Upper lobe of right lung (tissue), 1 donor: ENCODE results near the gene SYNGR3. TPM values are rescaled to one million over a fixed set of nuclear protein-coding genes. Genes with fewer than 3 reads are reported as not detected.

Experiments
- ATAC-seq: fragments of 200-7000 bp; cut with Tn5 transposase; one replicate; pipeline ENCODE4 v1.9.1; 2020; ENCODE audit warnings: mild to moderate bottlenecking, moderate library complexity
- DNase-seq: peaks from one replicate; pipeline ENCODE4 v3.0.0-alpha.2; 2020
- H3K27ac ChIP-seq: fragments of 200-600 bp; one replicate; pipeline ENCODE4 v1.8.0; 2022
- H3K27me3 ChIP-seq: fragments of 200-600 bp; one replicate; pipeline ENCODE4 v1.8.0; 2022; ENCODE audit warnings: mild to moderate bottlenecking
- H3K36me3 ChIP-seq: fragments of 200-600 bp; one replicate; pipeline ENCODE4 v1.8.0; 2022
- H3K4me1 ChIP-seq: fragments of 200-600 bp; one replicate; pipeline ENCODE4 v1.8.0; 2022
- H3K4me3 ChIP-seq: fragments of 200-600 bp; one replicate; pipeline ENCODE4 v1.8.0; 2022; ENCODE audit warnings: mild to moderate bottlenecking
- H3K9me3 ChIP-seq: fragments of 200-600 bp; one replicate; pipeline ENCODE4 v1.8.0; 2022
- intact Hi-C: fragments of 100-400 bp; cut with DNase I; formaldehyde crosslinking; loops from one replicate; pipeline ENCODE4 v1.11.0; 2022
- total RNA-seq: library from RNA; stranded (reverse); fragmentation: NEBNext Ultra II Directional; extraction: Animal tissue kit (Norgen Biotek cat#: 25700); gene quantifications from one replicate; pipeline ENCODE4 v1.2.1, GENCODE V29; 2021
- TF ChIP-seq, protein P1 (sequence below): fragments of 200-600 bp; IDR thresholded peaks from one replicate; pipeline ENCODE4 v1.8.0; 2022; ENCODE audit warnings: antibody characterized with exemption
- donor health status: DM: no; HTN: yes; CAD: no; lungs with severe emphysema.

The SYNGR3 gene
- total RNA-seq, 1 donor from 2014 or later = 0.61 TPM

- no peaks in the 10 kb centered on the region for H3K27me3 ChIP-seq
These were observed 17.8 kb upstream of the SYNGR3 start, which contains the start of gene TBL3 for GRCh38 chr16:1971796-1972489. Gene TBL3, plus strand, starts transcription at chr16:1972053. Its CDS starts 112 bp downstream, at chr16:1972165.

DNA sequence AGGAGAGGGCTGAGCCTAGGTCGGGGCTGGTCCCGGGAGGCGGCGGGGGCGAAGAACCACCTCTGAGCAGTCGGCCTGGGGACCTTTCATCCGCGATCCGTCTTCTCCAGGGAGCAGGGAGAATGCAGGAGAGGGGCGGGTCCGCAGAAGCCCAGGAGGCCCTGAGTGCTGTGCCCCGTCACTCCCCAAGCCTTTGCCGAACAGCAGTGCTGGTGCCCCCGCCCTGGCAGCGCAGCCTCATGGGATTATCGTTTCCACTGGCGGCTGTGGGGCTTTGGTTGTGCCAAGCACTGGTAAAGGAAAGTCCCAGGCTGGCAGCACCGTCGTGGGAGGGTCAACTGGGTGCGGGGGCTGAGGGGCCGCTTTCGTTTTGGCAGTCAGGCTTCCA, 17.3 kb upstream of the SYNGR3 start:
- TF ChIP-seq, protein P1, sequence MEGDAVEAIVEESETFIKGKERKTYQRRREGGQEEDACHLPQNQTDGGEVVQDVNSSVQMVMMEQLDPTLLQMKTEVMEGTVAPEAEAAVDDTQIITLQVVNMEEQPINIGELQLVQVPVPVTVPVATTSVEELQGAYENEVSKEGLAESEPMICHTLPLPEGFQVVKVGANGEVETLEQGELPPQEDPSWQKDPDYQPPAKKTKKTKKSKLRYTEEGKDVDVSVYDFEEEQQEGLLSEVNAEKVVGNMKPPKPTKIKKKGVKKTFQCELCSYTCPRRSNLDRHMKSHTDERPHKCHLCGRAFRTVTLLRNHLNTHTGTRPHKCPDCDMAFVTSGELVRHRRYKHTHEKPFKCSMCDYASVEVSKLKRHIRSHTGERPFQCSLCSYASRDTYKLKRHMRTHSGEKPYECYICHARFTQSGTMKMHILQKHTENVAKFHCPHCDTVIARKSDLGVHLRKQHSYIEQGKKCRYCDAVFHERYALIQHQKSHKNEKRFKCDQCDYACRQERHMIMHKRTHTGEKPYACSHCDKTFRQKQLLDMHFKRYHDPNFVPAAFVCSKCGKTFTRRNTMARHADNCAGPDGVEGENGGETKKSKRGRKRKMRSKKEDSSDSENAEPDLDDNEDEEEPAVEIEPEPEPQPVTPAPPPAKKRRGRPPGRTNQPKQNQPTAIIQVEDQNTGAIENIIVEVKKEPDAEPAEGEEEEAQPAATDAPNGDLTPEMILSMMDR = no peak
- Histone ChIP-seq H3K36me3 (peaks cover 35% of the 10 kb centered on the region), H3K4me3 (peak overlapping the region; percentile 99), H3K9me3 (no peaks in the 10 kb centered on the region), H3K27me3 (no peaks in the 10 kb centered on the region), H3K4me1 (peaks cover 16% of the 10 kb centered on the region), H3K27ac (peak overlapping the region; percentile 91)
- intact Hi-C loops = no loop called here
- DNase-seq (peak; percentile 70), ATAC-seq (peak; percentile 4)

More at GRCh38 chr16:1971796-1972489, 17.8 kb upstream of the SYNGR3 start, which contains the start of gene TBL3:
- ATAC-seq = peak; percentile 95
- peak; percentile 97 for DNase-seq
- TF ChIP-seq, protein P1 = no peak
- no peaks in the 10 kb centered on the region for H3K9me3 ChIP-seq
- intact Hi-C loops = no loop called here
- H3K27ac ChIP-seq = peak within 1 kb of the TSS; percentile 91
- peak within 1 kb of the TSS; percentile 99 for H3K4me3 ChIP-seq
- H3K36me3 ChIP-seq = peaks cover 30% of the 10 kb centered on the region
- peaks cover 16% of the 10 kb centered on the region for H3K4me1 ChIP-seq

GRCh38 chr16:1973461-1974156, 16.2 kb upstream of the SYNGR3 start:
- TF ChIP-seq, protein P1 = no peak
- H3K27ac ChIP-seq = no peak overlapping the region
- intact Hi-C loops = no loop called here
- no peak for DNase-seq
- peaks cover 16% of the 10 kb centered on the region for H3K4me1 ChIP-seq
- H3K36me3 ChIP-seq = peaks cover 45% of the 10 kb centered on the region
- peaks cover 9% of the 10 kb centered on the region for H3K27me3 ChIP-seq
- no peaks in the 10 kb centered on the region for H3K9me3 ChIP-seq
- ATAC-seq = no peak
- no peak overlapping the region for H3K4me3 ChIP-seq

DNA sequence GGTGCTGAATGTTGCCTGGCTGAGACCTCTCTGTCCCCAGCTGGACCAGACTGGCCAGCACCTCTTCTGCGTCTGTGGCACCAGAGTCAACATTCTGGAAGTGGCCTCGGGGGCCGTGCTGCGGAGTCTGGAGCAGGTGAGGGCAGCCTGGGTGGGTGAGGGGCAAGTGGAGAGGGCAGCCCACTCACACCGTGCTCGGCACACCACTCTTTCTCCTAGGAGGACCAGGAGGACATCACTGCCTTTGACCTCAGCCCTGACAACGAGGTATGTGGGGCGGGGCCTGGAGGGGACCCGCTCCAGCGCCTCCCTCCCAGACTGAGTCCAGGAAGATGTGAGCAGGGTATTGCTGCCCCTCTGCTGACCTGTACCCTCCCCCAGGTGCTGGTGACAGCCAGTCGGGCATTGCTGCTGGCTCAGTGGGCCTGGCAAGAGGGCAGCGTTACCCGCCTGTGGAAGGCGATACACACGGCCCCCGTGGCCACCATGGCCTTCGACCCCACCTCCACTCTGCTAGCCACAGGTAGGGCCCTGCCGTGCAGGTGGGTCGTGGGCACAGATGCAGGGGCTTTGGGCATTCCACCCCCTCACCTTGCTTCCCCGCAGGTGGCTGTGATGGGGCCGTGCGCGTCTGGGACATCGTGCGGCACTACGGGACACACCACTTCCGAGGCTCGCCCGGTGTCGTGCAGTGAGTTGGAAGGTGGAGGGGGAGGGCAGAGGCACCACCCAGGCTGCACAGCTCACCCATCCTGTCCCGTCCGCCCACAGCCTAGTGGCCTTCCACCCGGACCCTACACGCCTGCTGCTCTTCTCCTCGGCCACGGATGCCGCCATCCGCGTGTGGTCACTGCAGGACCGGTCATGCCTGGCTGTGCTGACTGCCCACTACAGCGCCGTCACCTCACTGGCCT, 15.4 kb upstream of the SYNGR3 start:
- intact Hi-C loops = no loop called here
- ATAC-seq = no peak
- TF ChIP-seq, protein P1 = no peak
- Histone ChIP-seq H3K4me1 (peaks cover 16% of the 10 kb centered on the region), H3K27ac (no peak overlapping the region), H3K4me3 (no peak overlapping the region), H3K27me3 (peaks cover 17% of the 10 kb centered on the region), H3K9me3 (no peaks in the 10 kb centered on the region), H3K36me3 (peaks cover 45% of the 10 kb centered on the region)
- no peak for DNase-seq

DNA sequence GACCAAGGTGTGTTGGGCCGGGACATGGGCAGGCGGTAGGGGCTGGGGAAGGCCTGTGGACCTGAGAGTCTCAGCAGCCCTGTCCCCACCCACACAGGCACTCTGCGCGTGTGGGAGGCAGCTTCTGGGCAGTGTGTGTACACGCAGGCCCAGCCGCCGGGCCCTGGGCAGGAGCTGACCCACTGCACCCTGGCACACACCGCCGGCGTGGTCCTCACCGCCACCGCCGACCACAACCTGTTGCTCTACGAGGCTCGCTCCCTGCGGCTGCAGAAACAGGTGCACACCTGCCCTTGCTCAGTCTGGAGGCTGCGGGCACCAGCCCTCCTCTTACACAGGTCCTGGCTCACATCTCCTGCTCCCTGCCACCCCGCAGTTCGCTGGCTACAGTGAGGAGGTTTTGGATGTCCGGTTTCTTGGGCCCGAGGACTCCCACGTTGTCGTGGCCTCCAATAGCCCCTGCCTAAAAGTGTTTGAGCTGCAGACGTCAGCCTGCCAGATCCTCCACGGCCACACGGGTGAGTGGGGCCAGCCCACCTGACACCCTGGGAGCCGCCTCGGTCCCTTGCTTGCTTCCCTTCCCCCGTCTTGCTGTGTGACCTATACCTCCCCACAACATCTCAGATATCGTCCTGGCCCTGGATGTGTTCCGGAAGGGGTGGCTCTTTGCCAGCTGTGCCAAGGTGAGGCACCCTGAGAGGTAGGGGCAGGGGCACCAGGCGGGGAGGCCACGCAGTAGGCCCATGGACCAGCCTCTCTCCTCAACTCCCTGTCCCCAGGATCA, 14.1 kb upstream of the SYNGR3 start:
- Histone ChIP-seq H3K4me1 (peaks cover 16% of the 10 kb centered on the region), H3K36me3 (peaks cover 45% of the 10 kb centered on the region), H3K9me3 (no peaks in the 10 kb centered on the region), H3K27me3 (peaks cover 25% of the 10 kb centered on the region), H3K4me3 (no peak overlapping the region), H3K27ac (no peak overlapping the region)
- ATAC-seq = no peak
- intact Hi-C loops = no loop called here
- TF ChIP-seq, protein P1 = no peak
- DNase-seq = no peak
